GF-D8 (cell line): ENCODE measurements around the gene FMNL1.

Experiments used
- DNase-seq: peaks from one replicate; lab custom pipeline; 2025; lab: John Stamatoyannopoulos, UW

FMNL1 gene, protein sequence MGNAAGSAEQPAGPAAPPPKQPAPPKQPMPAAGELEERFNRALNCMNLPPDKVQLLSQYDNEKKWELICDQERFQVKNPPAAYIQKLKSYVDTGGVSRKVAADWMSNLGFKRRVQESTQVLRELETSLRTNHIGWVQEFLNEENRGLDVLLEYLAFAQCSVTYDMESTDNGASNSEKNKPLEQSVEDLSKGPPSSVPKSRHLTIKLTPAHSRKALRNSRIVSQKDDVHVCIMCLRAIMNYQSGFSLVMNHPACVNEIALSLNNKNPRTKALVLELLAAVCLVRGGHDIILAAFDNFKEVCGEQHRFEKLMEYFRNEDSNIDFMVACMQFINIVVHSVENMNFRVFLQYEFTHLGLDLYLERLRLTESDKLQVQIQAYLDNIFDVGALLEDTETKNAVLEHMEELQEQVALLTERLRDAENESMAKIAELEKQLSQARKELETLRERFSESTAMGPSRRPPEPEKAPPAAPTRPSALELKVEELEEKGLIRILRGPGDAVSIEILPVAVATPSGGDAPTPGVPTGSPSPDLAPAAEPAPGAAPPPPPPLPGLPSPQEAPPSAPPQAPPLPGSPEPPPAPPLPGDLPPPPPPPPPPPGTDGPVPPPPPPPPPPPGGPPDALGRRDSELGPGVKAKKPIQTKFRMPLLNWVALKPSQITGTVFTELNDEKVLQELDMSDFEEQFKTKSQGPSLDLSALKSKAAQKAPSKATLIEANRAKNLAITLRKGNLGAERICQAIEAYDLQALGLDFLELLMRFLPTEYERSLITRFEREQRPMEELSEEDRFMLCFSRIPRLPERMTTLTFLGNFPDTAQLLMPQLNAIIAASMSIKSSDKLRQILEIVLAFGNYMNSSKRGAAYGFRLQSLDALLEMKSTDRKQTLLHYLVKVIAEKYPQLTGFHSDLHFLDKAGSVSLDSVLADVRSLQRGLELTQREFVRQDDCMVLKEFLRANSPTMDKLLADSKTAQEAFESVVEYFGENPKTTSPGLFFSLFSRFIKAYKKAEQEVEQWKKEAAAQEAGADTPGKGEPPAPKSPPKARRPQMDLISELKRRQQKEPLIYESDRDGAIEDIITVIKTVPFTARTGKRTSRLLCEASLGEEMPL

DNA sequence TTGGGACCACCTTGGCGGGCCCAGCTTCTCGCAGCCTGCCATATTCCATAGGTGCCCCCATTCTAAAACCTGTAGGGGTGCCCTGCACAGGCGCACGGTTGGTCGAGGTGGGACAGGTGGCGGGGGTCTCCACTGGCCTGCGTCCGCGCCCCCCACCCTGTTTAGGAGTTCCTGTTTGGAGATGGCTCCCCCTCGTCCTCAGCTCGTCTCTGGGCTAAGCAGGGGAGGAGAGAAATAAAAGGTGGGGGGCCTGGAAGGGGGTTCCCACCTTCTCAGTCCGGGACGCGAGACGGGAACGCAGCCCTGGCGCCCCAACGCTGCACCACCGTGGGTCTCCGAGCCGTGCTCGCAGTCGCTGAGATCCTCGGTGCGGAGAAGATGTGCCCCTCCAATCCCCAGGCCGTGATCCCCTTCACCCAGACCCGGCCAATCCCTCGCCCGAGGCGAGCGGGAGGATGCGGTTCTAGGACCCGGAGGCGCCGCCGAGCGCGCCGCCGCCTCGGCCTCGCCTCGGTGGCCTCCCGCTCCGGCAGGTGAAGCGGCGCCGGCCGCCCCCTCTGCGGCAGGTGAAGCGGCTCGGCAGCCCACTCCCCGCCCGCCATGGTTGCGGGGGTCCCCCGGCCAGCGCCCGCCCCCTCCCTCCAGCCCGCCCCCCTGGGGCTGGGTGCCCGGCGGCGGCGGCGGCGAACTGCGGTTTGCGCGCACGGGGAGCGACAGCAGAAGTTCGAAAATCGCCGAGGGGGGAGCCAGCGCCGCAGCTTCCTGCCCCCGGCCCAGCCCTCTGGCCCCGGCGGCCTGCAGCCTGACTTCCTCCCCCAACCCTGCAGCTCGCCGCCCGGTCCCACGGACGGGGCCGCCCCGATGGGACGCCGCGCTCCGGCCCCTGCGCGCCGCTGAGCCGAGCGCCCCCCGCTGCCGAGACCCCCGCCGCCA, at the start of gene FMNL1:
Gene FMNL1 (plus strand): TSS at position 805 of the 933 bp plus-strand sequence. CDS start 240 bp downstream, outside the sequence.
- DNase-seq = peak; percentile 25

DNA sequence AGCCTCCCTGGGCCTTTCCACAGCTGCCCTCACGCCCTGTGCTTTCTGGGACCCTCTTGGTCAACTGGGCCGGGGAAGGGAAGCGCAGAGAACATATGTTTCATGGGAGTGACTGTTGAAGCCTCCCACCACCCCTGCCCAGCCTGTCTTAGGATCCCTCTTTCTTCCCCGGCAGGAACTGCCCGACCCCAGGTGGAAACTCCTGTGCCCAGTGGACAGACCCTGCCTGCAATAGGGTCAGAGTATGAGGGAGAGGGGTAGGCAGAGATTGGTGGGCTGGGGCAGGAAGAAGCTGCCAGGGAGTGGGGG, 49.5 kb upstream of the FMNL1 start:
- DNase-seq = no peak

DNA sequence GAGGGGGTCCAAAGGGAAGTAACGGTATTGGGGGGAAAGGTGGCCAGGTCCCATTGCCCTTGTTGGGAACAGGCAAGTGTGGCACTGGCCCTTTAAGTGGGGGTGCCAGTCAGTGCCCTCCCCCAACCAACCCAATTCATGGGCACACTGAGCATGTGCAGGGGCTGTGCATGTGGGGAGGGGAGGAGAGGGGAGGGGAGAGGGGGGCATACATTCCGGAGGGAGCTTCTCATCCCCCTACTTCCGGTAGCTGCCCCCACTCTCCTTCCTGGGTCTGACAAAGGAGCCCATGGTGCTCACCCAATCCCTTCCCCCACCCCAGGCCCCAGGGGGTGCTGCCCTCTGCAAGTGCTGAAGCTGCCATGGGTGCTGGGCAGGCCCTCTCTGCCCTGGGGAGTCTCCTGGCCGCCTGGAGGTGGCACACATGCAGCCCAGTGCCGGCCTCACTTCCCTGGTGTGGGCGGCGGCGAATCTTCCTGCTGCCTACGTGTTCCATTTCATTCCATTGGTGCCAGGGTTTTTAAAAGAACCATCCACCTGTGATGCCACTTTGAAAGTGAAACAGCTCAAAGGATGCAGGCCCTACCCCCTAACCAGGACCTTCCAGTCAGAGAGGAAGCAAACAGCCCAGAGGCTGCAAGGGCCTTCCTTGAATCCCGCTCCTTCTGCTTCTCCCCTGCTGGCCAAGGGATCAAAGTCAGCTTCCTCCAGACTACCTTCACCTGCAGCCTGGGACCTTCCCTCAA, 49.0 kb upstream of the FMNL1 start:
- DNase-seq = peak; percentile 50

DNA sequence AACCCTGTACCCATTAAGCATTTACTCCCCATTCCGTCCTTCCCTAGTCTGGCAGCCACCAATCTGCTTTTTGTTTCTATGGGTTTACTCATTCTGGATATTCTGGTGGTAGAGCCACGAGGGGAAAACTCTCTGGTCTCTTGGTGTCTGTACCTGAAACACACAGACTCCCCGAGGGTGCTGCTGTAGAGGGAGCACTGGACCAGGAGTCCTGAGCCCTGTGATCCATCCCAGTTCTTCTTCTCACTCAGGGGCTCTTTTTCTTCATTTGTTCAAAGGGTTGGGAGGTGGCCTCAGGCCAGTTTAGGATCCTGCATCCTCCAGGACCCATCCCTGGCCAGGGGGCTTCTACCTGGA, 45.9 kb upstream of the FMNL1 start:
- no peak for DNase-seq

DNA sequence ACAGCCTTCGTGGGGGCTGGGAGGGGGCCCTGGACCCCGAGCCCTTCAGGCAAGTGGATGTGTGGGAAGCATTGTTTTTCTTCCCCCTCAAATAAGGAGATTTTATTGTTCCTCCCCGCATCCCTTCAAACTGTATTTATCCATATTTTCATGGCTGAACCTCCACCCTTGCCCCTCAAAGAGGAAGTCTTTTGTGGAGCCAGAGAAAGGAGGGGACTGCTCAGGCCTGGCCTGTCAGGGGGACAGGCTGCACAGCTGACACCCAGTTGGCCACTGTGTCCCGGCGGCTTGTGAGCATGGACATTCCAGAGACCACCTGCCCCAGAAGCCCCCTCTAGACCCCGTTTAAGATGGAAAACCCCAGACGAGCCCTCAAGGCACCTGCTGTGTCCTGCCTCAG, 44.1 kb upstream of the FMNL1 start:
- DNase-seq = no peak

DNA sequence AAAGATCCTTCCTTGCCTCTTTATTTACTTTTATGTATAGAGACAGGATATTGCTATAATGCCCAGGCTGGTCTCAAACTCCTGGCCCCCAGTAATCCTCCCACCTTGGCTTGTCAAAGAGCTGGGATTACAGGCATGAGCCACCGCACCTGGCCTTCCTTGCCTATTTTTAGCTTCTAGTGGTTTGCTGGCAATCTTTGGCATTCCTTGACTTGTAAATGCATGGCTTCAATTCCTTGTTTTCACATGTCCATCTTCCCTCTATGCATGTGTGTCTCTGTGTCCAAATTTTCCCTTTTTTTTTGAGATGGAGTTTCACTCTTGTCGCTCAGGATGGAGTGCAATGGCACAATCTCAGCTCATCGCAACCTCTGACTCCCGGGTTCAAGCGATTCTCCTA, 37.5 kb upstream of the FMNL1 start:
- DNase-seq = no peak

DNA sequence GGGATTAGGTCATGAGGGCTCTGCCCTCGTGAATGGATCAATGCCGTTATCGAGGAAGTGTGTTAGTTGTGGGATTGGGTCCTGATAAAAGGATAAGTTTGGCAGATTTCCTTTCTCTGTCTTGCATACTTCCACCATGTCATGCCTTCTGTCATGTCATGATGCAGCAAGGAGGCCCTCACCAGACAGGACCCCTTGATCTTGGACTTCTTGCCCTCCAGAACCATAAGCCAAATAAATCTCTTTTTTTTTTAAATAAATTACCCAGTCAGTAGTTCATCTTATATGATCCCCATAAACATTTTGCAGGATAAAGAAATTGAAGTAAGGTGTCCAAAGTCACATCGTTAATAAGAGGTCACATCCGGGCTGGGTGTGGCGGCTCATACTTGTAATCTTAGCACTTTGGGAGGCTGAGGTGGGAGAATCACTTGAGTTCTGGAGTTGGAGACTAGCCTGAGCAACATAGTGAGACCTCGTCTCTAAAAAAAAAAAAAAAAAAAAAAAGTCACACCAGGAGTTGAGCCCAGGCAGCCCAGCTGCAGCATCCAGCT, 34.8 kb upstream of the FMNL1 start:
- DNase-seq = no peak

DNA sequence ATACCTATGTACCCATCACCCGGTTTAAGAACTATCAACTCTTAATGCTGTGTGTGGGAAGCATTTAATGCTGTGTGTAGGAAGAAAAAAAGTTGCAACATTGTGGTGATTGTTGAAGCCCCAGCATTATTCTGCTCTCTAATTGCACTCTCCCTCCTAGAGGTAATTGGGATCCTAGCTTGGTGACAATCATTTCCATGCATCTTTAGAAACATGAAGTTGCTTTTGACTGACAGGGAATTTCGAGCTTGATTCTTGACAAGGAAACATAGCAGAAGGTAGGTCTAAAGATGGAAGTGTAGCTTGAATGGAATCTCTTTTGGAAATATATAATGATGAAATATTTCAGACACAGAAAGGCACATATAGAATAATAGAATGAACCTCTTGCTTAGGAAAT, 32.7 kb upstream of the FMNL1 start:
- DNase-seq = no peak

DNA sequence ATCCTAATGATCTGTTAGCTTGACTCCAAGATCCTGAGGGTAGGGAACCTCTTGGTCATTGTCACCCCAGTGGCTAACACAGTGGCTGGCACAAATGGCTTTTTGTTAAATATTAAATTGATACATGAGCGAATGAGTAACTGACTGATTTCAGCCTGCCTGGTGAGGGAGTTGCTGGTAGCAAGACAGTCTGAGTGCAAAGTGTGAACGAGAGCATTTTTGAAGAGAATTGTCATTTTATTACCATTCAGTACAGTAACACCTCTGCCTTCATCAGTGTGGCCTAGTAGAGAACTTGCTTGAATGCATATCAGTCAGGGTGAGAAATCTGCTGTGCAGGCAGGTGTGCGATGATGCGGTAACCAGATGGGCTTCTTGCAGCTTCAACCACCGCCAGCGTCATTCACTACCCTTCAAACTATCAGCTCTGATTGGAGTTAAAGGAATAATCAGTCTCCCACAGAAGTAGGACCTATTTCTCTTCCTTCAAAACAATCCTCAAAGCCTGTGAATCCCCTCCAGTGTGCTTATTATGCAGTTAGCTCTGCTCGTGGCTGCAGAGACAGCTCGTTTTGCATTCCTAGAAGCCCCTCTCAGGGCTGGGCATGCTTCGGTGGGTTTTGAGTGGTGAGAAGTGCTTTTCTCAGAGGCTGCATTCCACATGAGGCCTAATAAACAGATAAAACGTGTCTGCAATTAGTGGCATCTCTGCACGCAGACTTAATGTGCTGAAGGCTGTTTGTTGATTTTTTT, 31.0 kb upstream of the FMNL1 start:
- DNase-seq = no peak

DNA sequence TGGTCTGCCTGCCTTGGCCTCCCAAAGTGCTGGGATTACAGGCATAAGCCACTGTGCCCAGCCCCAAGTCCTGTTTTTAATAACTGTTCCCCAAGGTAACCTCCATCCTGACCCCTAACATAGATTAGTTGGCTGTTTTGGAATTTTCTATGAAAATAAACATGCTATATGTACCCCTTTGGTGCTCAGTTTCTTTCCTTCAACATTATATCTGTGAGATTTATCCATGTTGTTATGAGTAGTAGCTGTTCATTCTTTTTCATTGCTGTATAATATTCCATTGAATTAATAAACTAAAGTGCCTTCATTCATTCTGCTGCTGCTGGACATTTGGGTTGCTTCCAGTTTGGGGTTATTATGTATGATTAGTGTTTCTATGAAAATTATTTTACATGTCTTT, 26.3 kb upstream of the FMNL1 start:
- DNase-seq = no peak

DNA sequence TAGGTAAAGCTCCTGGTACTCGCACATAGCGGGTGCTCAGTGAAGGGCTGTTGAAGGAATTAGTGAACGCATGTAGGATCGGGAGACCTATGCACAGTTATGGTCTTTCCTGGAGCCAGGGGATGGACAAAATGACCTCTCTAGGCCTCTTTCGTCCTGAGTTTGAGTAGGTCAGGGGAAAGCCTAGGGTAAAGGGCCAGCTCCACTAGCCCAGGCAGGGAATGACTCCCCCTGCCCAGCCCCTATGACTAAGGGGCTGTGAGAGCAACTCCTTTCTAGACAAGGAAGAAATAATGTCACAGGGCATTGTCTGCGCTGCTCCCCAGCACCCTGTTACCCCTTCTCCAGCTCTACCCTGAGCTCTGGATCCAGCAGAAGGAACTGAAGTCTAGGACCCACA, 24.6 kb upstream of the FMNL1 start:
- DNase-seq = no peak

DNA sequence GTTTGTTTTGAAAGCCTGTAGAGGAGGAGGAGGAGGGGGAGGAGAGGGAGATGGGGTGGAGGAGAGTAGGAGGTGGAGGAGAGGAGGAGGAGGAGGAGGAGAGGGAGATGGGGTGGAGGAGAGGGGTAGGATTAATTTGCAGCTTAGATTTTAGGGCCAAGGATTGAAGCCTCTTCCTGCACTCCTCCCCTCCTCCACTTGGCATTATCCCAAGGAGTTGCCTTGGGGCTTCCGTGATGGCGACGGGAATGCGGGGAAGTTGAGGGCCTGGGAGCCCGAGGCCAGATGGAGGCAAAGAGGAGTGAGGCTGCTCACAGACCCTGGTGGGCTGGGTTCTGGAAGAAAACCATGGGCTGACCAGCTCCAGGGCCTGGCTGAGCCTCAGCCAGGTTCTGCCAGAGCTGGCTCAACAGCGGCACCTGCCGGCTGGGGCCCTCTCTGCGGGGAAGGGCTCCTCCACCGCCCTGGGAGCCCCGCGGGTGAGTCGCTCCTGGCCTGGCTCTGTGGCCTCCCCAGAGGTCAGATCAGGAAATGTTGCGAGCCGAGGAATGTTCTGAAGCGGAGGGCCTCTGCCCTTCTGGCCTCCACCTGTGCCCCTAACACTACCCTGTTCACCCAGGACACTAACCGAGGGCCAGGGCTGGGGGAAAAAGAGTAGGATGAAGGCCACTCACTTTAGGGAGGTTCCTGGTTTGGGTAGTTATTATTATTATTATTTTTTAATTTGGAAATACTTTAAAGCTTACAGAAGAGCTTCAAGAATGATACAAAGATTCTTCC, 23.9 kb upstream of the FMNL1 start:
- peak; percentile 74 for DNase-seq

DNA sequence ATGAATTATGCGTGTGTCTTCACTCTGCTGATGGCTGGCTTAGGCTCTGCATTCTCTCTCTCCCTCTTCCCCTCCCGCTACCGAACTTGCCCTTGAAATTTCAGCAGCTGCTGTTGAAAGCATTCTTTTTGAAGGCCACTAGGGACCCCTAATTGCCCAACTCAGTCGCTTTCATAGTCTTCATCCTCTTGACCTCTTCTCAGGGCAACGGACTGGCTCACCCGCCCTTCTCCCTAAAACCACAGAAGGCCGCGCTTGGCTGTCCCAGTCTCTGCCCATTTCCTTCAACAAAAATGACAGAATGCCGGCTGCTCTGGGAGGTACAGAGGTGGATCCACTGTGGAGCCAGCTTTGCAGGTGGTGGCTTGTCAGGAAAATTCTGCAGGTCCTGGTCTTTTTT, 21.0 kb upstream of the FMNL1 start:
- peak; percentile 86 for DNase-seq

DNA sequence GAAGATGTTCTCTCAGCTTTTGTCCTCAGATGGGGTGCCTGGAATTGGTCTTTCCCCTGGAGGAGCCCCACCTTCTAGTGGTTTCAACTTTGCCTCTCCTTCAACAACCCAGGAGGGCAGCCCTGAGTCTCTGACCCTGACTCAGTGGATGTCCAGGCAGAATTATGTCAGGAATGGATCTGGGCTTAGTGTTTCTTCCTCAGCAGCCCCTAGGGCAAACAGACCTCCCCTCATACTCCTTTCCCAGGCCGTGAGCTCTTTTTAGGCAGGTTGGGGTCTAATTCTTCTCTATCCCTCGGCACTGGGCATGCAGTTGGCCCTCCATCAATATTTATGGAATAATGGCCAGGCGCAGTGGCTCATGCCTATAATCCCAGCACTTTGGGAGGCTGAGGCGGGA, 20.2 kb upstream of the FMNL1 start:
- no peak for DNase-seq

DNA sequence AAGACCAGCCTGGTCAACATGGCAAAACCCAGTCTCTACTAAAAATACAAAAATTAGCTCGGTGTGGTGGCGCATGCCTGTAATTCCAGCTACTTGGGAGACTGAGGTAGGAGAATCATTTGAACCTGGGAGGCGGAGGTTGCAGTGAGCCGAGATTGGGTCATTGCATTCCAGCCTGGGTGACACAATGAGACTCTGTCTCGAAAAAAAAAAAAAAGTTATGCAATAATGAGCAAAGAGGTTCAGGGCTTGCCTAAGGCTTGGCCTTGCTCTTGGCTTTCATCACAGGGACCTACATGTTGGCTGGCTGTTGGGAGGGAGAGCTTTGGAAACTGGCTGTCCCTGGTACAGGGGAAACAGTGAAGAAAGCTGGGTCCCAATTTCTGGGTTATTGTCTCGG, 19.8 kb upstream of the FMNL1 start:
- DNase-seq = peak; percentile 69

DNA sequence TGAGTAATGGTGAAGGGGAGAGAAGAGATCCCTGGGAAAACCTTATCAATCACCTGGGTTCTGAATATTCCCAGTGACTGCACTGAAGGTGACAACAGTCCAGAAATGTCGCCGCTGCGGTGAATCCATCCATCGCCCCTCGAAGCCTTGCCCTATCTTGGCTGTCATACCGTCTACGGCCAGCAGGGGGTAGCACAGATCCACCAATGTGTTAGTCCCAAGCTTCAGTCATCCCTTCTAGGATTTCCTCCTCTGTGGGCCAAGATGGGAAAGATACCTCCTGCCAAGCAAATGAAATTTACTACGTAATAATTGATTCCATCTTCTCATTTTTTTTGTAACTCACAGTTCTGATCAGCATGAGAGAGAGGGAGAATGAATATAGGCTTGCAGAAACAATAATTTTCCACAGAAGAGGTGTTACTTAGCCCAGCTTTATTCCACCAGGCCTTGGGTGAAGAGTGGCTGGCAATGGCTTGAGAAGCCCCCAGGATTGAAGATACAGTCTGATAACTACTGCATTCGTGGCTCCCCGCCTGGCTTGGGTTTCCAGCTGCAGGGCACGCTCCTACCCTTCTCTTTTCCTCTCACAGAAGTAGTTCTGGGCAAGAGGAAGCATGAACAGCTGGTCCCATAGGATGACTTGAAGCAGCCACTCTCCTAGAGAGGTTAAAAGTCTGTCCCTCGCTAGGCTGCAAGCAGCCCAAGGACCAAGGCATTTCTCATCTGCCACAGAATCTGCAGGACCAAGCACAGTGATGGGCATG, 2.6 kb upstream of the FMNL1 start:
- no peak for DNase-seq

DNA sequence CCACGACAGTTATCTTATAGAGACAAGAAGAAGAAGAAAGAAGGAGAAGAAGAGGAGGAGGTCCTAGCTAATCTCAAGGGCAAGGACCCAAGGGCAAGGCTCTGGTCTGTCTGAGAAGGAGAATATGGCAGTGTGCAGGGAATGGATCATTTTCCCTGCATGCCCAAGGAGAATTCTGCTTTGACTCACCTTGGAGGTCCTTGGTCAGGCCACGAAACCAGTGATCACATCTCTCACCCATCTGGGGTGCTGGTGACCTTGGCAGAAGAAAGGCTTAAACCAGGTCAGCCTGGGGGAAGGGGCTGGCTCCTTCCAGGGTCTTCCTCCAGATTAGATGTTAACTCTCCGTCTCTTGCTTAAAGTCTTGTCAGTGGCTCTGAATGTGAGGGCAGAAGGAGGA, 1.6 kb upstream of the FMNL1 start:
- DNase-seq = no peak

DNA sequence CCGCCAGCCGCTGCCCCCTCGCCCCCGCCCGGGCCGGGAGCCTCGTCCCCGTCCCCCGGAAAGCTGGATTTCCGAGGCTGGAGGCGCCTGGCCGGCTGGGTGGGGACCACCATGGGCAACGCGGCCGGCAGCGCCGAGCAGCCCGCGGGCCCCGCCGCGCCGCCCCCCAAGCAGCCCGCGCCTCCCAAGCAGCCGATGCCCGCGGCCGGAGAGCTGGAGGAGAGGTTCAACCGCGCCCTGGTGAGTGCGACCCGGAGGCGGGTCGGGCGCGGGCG, 266 bp downstream of the FMNL1 start:
- DNase-seq = no peak
